GM21529 (cell line): Measurements from ENCODE around the gene COPB2.
"Not testable (repeated sequence)": the region's sequence is repeated elsewhere in the genome, so short reads cannot be mapped to it uniquely, and the experiment has no call there.

Experiments
- ATAC-seq: cut with Tn5 transposase; IDR thresholded peaks from one replicate; pipeline ENCODE4 v1.9.1; 2021; ENCODE audit not compliant: unreplicated experiment

Gene COPB2

DNA sequence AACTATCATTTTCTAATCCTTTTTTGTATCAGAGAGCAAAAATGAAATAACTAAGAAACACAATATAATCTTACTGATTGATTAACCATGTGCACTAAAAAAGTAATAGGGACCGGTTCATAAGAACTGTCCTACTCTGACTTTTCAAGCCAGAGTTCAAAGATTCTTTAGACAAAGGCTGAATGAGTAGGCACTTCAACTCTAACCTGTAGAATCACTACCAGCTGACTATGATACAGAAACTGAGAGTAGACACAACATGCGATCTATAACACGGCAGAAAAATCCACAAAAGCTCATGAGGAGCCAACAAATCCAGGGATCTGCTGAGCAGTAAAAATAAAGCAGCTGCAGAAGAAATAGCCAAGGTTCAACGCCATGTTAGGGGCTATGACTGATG lies 8.9 kb downstream of the COPB2 start:
- ATAC-seq, result no peak

DNA sequence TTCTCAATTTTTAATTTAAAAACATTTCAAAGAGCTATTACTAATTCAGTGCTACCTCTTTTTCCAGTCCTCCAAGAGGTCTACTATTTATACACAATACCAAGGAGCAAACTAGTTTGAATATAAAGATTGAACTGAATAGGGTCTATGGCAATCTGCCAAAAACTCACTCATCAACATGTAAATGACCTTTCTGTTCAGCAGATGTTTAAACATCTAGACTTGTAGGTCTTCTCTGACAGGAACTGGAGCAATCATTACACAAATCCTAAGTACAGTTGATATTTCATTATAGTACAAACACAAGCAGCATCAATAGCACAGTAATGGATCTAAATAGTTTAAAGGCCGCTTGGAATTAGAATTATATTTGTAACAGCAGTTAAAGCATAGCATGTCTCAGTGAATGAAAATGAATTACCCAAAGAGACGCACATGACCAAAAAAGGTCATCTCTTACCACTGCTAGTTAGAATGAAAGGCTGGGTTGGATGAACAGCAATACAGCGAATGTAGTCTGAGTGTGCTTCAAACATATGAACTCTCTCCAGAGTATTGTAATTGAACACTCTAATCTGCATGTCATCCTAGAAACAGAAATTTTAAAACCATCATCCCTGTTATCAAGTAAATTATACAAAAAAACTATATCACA lies 10.7 kb downstream of the COPB2 start:
- no peak for ATAC-seq

GRCh38 chr3:139377378-139377777 lies 12.1 kb downstream of the COPB2 start:
- no peak for ATAC-seq

- no peak for ATAC-seq
Measured at GRCh38 chr3:139374099-139374498, 15.3 kb downstream of the COPB2 start.

DNA sequence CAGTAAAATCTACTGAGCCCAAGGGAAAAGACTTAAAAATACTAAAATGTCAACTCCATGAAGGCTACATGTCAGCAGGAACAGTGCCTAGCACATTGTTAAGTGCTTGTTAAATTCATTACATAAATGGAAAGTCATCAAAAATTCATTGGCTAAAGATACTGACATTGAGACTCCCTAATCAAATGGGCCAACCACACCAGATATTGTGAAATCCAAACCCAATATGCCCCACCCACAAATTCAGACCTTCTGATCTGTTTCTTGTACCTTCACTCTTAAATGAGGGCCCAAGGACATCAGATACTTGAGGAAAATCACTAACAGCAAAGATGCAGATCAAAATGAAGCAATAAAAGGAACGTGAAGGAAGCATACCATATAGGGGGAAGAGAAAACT lies 24.9 kb downstream of the COPB2 start:
- no peak for ATAC-seq

GRCh38 chr3:139361276-139361675 lies 28.2 kb downstream of the COPB2 start:
- ATAC-seq, result no peak

DNA sequence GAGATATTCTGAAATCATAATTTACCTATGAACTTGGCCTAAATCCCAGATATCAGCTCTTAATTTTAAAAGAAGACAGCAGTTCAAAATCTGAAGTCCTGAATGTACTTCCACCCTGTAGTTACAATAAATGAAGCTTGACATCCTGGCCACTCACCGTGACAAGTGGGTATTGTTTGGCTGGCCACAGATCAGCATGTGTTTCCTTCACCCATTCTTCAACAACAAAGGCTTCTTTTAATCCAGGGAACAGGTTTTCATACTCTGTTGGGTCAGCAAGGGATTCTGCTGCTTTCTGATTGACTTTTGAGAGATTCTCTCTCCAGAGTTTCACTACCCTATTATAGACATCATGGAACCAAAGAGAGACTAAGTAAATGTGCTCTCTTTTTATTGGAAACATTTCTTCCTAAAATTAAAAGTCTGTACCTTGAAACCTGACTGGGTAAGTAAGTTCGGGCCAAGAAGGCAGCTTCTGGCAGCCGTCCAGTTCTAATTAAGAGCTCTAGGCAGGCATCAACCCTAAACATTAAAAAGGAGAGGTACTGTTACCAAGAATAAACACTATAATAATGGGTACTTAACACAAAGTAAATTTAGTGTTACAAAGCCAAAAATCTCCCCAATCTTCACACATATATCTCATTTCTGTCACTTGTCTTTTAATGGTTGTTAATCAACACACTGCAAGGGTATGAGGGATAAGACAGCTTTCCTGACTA lies 30.4 kb downstream of the COPB2 start:
- no peak for ATAC-seq

DNA sequence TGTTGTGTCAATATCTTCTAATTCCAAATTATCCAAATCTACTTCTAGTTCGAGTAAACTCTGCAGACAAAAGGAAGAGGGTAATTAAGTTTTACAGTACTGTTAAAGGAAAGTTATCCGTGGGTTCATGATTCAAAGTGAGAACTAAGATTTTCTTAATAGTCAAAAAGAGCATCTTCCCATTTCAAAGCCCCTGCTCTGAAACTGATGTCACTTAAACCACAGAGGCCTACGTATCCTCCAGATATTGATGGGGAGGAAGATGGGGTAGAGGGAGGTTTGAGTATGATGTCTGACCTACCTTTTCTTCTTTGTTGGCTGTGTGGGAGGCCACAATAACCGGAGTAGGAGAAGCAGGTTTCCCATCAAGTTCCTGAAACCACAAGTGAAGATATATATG lies 31.5 kb downstream of the COPB2 start:
- ATAC-seq, result peak; percentile 63

- no peak for ATAC-seq
Measured at GRCh38 chr3:139355891-139356290, 33.6 kb downstream of the COPB2 start.

DNA sequence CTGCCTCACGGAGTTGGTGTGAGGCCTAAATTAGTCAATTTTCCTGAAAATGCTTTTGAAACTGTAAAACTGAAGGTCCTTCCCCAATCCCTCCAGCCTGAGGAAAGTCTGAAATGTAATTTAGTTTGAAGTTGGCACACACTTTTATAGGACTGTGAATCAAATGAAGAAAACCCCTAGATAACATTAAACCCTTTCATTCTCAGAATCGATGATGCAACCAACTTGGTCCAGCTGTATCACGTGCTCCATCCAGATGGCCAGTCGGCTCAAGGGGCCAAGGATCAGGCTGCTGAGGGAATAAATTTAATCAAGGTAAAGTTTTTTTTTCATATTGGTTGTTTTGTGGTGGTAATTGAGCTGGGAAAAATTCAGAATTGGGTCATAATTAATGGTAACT lies 34.0 kb downstream of the COPB2 start:
- ATAC-seq, result no peak

DNA sequence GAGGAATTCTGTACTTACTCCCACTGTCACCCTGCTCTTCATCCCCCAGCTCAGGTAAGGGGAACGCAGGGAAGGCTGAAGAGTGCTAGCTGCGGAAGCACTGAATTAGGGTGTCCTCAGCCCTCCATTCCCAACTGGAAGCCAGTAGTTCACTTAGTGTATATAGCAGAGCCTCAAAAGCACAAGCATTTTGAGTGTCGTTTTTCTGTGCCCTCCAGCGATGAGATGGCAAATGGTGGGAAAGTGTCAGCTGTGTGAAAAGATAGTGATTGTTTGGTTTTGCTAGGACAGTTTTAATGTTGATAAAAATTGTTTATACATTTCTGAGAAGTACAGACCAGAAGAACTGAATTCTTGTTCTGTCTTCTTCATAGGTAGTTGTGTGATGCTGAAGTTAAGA lies 34.8 kb downstream of the COPB2 start:
- no peak for ATAC-seq

- peak; percentile 42 for ATAC-seq
Measured at GRCh38 chr3:139353920-139354556, 35.4 kb downstream of the COPB2 start.

GRCh38 chr3:139346771-139347170 lies 42.7 kb downstream of the COPB2 start:
- no peak for ATAC-seq

GRCh38 chr3:139343895-139344856 lies 45.3 kb downstream of the COPB2 start, which contains the start of gene MRPS22:
MRPS22 (plus strand) TSS chr3:139344020; CDS start chr3:139344027, 7 bp downstream.
- ATAC-seq, result peak; percentile 99

DNA sequence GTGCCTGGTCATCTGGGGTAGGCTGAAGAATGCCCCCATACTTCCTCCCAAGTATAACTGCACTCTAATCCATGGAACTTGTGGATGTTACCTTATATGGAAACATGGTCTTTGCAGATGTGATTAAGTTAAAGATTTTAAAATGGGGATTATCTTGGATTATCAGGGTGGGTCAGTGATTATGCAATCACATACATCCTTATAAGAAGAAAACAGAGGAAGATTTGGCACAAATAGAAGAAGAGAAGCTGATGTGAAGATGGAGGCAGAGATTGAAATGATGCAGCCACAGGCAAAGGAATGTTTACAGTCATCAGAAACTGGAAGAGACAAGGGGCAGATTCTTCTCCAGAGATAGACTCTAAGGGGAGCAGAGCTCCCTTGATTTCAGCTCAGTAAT lies 47.4 kb downstream of the COPB2 start:
- no peak for ATAC-seq

DNA sequence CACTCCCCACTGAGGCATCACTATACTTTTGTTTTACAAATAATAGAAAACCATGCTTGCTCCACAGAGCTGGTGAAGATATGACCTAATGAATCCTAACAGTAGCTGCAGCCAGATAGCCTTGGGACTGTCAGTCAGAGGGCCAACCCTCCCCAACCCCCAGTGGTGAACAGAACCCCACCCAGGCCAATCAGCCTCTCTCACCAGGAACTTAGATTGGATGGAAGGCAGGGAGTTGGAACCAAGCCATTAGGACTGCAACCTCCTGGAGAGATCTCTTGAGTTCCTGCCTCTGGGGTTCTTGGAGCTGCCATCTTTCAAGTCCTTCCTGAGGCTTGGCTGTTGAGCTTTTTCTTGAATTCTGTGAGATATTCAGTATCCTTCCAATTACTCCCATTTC lies 48.7 kb downstream of the COPB2 start:
- no peak for ATAC-seq

DNA sequence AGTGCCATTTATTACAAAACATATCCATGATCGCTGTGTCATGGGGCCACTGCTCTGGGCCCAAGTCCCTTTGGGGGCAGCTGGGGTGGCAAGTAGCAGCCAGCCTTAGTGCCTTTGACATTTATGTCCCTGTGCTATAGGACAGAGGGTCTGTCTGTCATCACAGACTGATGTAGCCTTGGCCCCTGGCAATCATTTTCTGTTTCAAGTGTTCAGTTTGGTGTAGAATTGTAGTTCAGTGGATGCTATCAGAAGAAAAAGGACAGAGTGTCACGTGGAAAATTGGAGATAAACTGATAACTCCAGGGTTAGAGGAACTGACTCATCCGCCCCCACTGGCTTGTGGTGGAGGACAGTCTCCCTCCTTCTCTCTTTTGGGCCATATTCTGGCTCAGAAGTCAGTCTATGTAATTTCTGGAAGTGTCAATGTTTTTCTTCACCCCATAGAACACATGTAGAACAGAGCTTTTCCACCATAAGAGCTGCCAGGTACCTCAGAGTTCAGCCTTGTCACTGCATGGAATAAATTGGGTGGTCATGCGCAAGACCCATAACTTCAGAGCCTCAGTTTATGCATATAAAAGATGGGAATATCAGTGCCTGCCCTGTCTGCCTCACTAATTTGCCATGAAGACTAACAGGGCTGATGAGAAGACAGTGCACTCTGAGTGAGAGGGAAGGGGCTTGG lies 50.1 kb downstream of the COPB2 start:
- ATAC-seq, result no peak

GRCh38 chr3:139338405-139338804 lies 51.0 kb downstream of the COPB2 start:
- no peak for ATAC-seq

DNA sequence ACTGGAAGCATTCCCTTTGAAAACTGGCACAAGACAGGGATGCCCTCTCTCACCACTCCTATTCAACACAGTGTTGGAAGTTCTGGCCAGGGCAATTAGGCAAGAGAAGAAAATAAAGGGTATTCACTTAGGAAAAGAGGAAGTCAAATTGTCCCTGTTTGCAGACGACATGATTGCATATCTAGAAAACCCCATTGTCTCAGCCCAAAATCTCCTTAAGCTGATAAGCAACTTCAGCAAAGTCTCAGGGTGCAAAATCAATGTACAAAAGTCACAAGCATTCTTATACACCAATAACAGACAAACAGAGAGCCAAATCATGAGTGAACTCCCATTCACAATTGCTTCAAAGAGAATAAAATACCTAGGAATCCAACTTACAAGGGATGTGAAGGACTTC lies 54.8 kb downstream of the COPB2 start:
- not testable (repeated sequence) for ATAC-seq

DNA sequence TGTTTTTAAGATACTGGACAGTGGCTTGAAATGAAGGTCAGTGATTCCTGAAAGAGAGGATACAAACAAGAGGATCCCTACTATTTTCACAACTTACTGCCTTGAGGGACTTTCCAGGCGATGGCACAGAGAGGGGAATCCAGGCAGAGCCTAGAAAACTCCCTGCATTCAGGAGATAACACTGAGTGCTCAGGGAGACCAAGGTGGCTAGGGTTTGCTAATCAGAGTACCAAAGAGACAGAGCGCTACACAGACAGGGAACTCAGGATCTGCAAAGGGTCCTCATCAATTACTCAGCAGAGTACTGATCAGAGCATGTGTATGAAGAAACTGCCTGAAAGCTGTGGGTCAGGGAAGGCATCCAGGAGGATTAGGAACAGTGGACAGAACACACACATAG lies 57.4 kb downstream of the COPB2 start:
- ATAC-seq, result no peak
